Ascending aorta (tissue), 2 donors: Measurements from ENCODE around the gene ACOXL. TPM values are rescaled to one million over a fixed set of nuclear protein-coding genes. Genes with fewer than 3 reads are reported as not detected.
A peak's percentile ranks its signal among the peaks of the same experiment; 100 is the strongest.

Experiments
- DNase-seq, 2 donors: peaks; one replicate each; pipeline ENCODE4 v3.0.0-alpha.2; 2019; ENCODE audit warnings: low spot score in 2 of 2
- H3K27ac ChIP-seq, 2 donors: fragments of 200-600 bp; sonication (generic); one replicate each; pipeline ENCODE4 v1.5.1; 2016 to 2017; ENCODE audit warnings: mild to moderate bottlenecking in 1 of 2
- H3K27me3 ChIP-seq: fragments of 200-600 bp; sonication (generic); one replicate; pipeline ENCODE4 v1.5.1; 2017
- H3K36me3 ChIP-seq, 2 donors: fragments of 200-600 bp; sonication (generic); one replicate each; pipeline ENCODE4 v1.5.1; 2016
- H3K4me1 ChIP-seq, 2 donors: fragments of 200-600 bp; sonication (generic); one replicate each; pipeline ENCODE4 v1.5.1; 2016 to 2017; ENCODE audit warnings: mild to moderate bottlenecking in 1 of 2
- H3K4me3 ChIP-seq, 2 donors: fragments of 200-600 bp; sonication (generic); one replicate each; pipeline ENCODE4 v1.5.1; 2016 to 2017; ENCODE audit warnings: mild to moderate bottlenecking in 1 of 2
- H3K9me3 ChIP-seq, 2 donors: fragments of 200-600 bp; sonication (generic); one replicate each; pipeline ENCODE4 v1.5.1; 2016
- intact Hi-C: fragments of 100-400 bp; cut with DNase I; formaldehyde crosslinking; loops from one replicate; pipeline ENCODE4 v1.15.1; 2023
- total RNA-seq: library from RNA; depleted of rRNA; stranded (reverse); fragments of >200 nt; gene quantifications from one replicate; pipeline ENCODE4 v1.1.0, GENCODE V29; 2016
- TF ChIP-seq, protein P1 (sequence below), 3 experiments: fragments of 200-600 bp in 2 of 3; fragments of 450-650 bp in 1 of 3; sonication (generic) in 2 of 3; IDR thresholded peaks; one replicate each; pipeline ENCODE4 v1.5.1; 2016 to 2019; ENCODE audit warnings: antibody characterized with exemption in 3 of 3, mild to moderate bottlenecking in 1 of 3, moderate library complexity in 1 of 3

Gene ACOXL
- total RNA-seq, 1 donor from 2014 or later: not detected

DNA sequence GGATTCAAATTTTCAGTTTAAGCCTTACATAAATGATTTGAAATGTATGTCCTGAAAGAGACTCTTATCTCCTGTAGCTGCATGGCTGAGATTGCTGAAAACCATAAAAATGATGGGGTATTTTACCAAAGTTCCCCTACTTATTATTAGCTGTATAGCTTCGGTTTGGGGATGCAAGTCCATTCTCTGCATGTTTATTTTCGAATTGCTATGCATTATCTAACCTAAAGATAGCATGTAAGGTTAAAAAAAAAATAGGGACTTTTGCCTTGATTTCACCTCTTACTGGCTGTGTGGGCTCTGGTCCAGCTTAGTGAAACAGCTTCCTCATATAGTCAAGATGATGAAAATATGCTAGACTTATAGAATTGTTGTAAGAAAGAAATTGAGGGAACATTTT, 14.0 kb upstream of the ACOXL start:
- DNase-seq: no peak
- Histone ChIP-seq H3K27ac (no peak overlapping the region), H3K9me3 (no peaks in the 10 kb centered on the region), H3K4me3 (no peak overlapping the region), H3K36me3 (no peaks in the 10 kb centered on the region), H3K4me1 (peaks cover 3 to 19% of the 10 kb centered on the region in 2 donors), H3K27me3 (no peaks in the 10 kb centered on the region)
- intact Hi-C loops: loop anchor here (5.0 kb wide), 1 partner anchor 41 kb away; the partner anchor contains the start of gene BUB1
- TF ChIP-seq, protein P1, sequence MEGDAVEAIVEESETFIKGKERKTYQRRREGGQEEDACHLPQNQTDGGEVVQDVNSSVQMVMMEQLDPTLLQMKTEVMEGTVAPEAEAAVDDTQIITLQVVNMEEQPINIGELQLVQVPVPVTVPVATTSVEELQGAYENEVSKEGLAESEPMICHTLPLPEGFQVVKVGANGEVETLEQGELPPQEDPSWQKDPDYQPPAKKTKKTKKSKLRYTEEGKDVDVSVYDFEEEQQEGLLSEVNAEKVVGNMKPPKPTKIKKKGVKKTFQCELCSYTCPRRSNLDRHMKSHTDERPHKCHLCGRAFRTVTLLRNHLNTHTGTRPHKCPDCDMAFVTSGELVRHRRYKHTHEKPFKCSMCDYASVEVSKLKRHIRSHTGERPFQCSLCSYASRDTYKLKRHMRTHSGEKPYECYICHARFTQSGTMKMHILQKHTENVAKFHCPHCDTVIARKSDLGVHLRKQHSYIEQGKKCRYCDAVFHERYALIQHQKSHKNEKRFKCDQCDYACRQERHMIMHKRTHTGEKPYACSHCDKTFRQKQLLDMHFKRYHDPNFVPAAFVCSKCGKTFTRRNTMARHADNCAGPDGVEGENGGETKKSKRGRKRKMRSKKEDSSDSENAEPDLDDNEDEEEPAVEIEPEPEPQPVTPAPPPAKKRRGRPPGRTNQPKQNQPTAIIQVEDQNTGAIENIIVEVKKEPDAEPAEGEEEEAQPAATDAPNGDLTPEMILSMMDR (IDR thresholded peaks at IDR 0.05): no peak

DNA sequence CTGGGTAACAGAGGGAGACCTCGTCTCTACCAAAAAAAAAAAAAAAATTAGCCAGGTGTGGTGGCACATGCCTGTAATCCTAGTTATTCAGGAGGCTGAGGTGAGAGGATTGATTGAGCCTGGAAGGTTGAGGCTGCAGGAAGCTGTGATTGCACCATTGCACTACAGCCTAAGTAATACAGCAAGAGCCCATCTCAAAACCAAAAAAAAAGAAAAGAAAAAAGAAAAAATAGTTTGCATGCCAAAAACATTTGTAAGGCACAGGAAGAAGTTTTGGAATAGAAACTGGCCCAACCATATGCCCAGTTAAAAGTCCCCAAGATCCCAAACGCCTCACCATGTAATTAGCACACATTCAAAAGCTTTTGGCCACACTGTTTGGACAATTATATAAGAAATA, 13.4 kb upstream of the ACOXL start:
- no peak overlapping the region for H3K27ac ChIP-seq
- intact Hi-C loops: loop anchor here (5.0 kb wide), 1 partner anchor 42 kb away; the partner anchor contains the start of gene BUB1
- TF ChIP-seq, protein P1 (IDR thresholded peaks at IDR 0.05): no peak
- no peaks in the 10 kb centered on the region for H3K36me3 ChIP-seq
- peaks cover 3 to 19% of the 10 kb centered on the region in 2 donors for H3K4me1 ChIP-seq
- H3K9me3 ChIP-seq: no peaks in the 10 kb centered on the region
- DNase-seq: no peak
- H3K4me3 ChIP-seq: no peak overlapping the region
- no peaks in the 10 kb centered on the region for H3K27me3 ChIP-seq

DNA sequence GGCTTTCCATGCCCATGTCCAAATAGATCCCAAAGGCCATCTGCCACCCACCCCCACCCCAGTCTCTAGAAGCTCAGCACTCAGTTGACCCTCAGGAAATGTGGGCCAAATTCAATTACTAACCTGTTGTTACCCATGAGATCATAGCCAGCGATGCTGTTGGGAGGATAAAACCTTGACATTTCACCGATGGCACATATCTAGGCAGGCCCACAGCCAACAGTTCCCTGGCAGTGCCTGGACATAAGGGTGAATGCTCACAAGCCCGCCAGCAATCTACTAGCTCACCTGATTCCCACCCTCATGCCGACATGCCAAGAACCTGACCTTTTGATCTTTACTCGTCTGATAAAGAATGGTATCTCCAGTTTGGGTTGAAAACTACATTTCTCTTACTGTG, 11.8 kb upstream of the ACOXL start:
- H3K36me3 ChIP-seq: no peaks in the 10 kb centered on the region
- intact Hi-C loops: no loop called here
- TF ChIP-seq, protein P1 (IDR thresholded peaks at IDR 0.05): no peak
- H3K27me3 ChIP-seq: no peaks in the 10 kb centered on the region
- peaks cover 3 to 19% of the 10 kb centered on the region in 2 donors for H3K4me1 ChIP-seq
- peak in 1 of 2 donors; percentile 50 for DNase-seq
- no peaks in the 10 kb centered on the region for H3K9me3 ChIP-seq
- H3K27ac ChIP-seq: no peak overlapping the region
- no peak overlapping the region for H3K4me3 ChIP-seq

DNA sequence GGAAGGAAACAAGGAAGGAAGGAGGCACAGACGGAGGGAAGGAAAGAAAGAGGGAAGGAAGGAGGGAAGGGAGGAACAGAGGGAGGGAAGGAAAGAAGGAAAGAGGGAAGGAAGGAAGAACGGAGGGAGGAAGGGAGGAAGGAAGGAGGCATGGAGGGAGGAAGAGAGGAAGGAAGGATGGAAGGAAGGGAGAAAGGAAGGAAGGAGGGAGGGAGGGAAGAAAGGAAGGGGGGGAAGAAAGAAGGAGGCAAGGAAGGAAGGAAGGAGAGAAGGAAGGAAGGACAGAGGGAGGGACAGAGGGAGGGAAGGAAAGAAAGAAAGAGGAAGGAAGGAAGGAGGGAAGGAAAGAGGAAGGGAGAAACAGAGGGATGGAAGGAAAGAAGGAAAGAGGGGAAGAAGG, 7.6 kb upstream of the ACOXL start:
- no peaks in the 10 kb centered on the region for H3K4me1 ChIP-seq
- no peaks in the 10 kb centered on the region for H3K36me3 ChIP-seq
- no peak overlapping the region for H3K27ac ChIP-seq
- TF ChIP-seq, protein P1 (IDR thresholded peaks at IDR 0.05): no peak
- intact Hi-C loops: no loop called here
- H3K9me3 ChIP-seq: no peaks in the 10 kb centered on the region
- H3K4me3 ChIP-seq: no peak overlapping the region
- no peak for DNase-seq
- H3K27me3 ChIP-seq: no peaks in the 10 kb centered on the region

DNA sequence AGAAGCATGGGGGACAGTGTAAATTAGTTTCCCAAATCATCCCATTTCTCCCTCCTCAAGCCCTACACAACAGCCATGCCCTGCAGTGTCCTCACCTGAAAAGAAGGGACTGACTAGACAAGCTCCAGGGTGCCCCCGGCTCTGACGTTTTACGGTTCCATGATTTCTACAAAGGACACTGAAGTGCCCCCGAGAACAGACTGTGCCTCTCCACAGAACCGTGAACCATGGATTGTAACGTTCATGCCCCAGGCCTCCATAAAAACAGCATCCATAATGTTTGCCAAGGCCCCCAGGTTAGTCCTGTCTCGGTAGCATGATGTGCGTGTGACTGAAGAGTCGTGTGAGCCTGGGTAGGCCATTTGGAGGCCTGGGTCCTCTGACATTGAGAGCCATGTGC, 7.0 kb upstream of the ACOXL start:
- H3K27me3 ChIP-seq: no peaks in the 10 kb centered on the region
- DNase-seq: peak in 1 of 2 donors; percentile 57
- intact Hi-C loops: no loop called here
- H3K4me1 ChIP-seq: no peaks in the 10 kb centered on the region
- no peaks in the 10 kb centered on the region for H3K36me3 ChIP-seq
- H3K9me3 ChIP-seq: no peaks in the 10 kb centered on the region
- TF ChIP-seq, protein P1 (IDR thresholded peaks at IDR 0.05): no peak
- no peak overlapping the region for H3K4me3 ChIP-seq
- no peak overlapping the region for H3K27ac ChIP-seq

DNA sequence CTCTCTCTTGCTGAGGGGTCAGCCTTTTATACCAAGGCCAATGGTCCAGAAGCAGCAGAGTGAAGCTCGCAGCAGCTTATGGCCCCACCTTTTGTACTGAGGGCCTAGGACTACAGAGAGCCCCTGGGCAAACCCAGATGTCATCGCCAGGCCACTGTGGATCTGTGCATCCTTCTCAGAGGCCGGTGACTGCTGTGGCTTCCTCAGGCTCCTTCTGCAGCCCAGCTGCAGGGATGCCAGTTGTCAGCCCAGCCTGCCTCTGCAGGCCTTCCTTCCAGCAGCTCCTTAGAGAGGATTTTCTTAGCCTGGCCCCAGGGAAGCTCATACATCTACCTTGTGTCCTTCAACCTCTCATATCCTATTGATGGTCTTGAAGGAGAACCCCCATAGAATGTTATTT, 6.5 kb upstream of the ACOXL start:
- H3K4me1 ChIP-seq: no peaks in the 10 kb centered on the region
- peak in 1 of 2 donors; percentile 56 for DNase-seq
- H3K27me3 ChIP-seq: no peaks in the 10 kb centered on the region
- H3K27ac ChIP-seq: no peak overlapping the region
- no peak overlapping the region for H3K4me3 ChIP-seq
- H3K36me3 ChIP-seq: no peaks in the 10 kb centered on the region
- no peaks in the 10 kb centered on the region for H3K9me3 ChIP-seq
- TF ChIP-seq, protein P1 (IDR thresholded peaks at IDR 0.05): no peak
- intact Hi-C loops: no loop called here
